ENCODE measurements around the gene CCDC157. TPM values are rescaled to one million over a fixed set of nuclear protein-coding genes. Genes with fewer than 3 reads are reported as not detected.

Gene CCDC157
- polyA plus RNA-seq, 1 of the 3 experiments (the other 2 are of a cell fraction), result 5.8 TPM

DNA sequence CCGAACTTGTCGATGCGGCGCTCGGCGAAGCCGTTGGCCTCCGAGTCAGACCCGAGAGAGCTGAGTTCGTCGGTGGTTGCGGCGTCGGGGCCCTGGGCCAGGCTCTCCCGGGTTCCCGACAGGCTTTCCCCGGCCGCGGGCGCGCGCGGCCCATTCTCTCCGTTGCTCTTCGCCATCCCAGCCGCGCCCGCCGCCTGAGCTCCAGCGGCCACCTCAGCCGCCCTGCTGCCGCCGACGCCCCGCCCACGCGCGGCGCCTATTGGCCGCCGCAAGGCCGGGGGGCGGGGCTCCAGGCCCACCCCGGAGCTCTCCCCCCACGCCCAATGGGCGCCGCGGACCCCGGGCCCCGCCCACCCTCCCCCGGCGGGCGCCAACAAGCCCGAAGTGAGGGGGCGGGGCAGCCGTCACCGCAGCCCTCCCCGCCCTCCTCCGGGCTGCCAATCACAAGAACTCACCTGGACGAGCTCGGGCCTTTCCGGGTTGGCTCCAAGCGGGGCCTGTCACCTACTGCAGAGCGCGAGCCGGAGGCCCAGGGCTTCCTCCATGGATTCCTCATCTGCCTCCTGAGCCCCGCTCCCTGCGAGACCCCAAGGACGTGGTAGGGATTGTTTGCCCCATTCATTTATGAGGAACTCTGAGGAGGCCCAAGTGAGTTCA lies 30.0 kb upstream of the CCDC157 start, which contains the start of gene TBC1D10A:
Gene TBC1D10A, minus strand, starts transcription at position 236 of the 657 bp plus-strand sequence. Its CDS starts 60 bp downstream, at position 176.
- Histone ChIP-seq H3K4me1 (ENCODE audit: control insufficient read depth in 1 of 2, insufficient read depth in 2 of 2, low read depth in 1 of 2, low read length in 1 of 2) (peaks cover 0 to 25% of the 10 kb centered on the region in 2 experiments; a peak in 2 of 4 replicates), H2AFZ (ENCODE audit: low read depth) (peak within 1 kb of the TSS; percentile 91), H3K9me3 (no peaks in the 10 kb centered on the region), H3K4me2 (peak within 1 kb of the TSS; percentile 95), H3K4me3 (ENCODE audit: low read depth in 2 of 2, low read length in 1 of 2) (peak within 1 kb of the TSS; percentile 72 to 79), H3K27me3 (ENCODE audit: insufficient read depth) (no peaks in the 10 kb centered on the region), H3F3A (replicated peaks; ENCODE audit: insufficient read depth) (peaks cover 25% of the 10 kb centered on the region), H3K9ac (peak within 1 kb of the TSS; percentile 74), H3K9me2 (no peaks in the 10 kb centered on the region), H4K20me1 (ENCODE audit: insufficient read depth) (peaks cover 21% of the 10 kb centered on the region), H3K79me2 (ENCODE audit: insufficient read depth) (peaks cover 37% of the 10 kb centered on the region), H3K36me3 (replicated peaks in 1 of 2; ENCODE audit: control insufficient read depth in 1 of 2, insufficient read depth in 2 of 2, low read length in 1 of 2) (peaks cover 9 to 11% of the 10 kb centered on the region in 2 experiments), H3K27ac (ENCODE audit: low read depth in 2 of 2, low read length in 1 of 2) (peak within 1 kb of the TSS; percentile 44 to 48; a peak in 3 of 4 replicates)
- DNase-seq, result peak; percentile 100
- TF ChIP-seq, protein P1, sequence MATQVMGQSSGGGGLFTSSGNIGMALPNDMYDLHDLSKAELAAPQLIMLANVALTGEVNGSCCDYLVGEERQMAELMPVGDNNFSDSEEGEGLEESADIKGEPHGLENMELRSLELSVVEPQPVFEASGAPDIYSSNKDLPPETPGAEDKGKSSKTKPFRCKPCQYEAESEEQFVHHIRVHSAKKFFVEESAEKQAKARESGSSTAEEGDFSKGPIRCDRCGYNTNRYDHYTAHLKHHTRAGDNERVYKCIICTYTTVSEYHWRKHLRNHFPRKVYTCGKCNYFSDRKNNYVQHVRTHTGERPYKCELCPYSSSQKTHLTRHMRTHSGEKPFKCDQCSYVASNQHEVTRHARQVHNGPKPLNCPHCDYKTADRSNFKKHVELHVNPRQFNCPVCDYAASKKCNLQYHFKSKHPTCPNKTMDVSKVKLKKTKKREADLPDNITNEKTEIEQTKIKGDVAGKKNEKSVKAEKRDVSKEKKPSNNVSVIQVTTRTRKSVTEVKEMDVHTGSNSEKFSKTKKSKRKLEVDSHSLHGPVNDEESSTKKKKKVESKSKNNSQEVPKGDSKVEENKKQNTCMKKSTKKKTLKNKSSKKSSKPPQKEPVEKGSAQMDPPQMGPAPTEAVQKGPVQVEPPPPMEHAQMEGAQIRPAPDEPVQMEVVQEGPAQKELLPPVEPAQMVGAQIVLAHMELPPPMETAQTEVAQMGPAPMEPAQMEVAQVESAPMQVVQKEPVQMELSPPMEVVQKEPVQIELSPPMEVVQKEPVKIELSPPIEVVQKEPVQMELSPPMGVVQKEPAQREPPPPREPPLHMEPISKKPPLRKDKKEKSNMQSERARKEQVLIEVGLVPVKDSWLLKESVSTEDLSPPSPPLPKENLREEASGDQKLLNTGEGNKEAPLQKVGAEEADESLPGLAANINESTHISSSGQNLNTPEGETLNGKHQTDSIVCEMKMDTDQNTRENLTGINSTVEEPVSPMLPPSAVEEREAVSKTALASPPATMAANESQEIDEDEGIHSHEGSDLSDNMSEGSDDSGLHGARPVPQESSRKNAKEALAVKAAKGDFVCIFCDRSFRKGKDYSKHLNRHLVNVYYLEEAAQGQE (IDR thresholded peaks at IDR 0.05; ENCODE audit: low read depth, low read length), result no peak
- TF ChIP-seq, protein P2, sequence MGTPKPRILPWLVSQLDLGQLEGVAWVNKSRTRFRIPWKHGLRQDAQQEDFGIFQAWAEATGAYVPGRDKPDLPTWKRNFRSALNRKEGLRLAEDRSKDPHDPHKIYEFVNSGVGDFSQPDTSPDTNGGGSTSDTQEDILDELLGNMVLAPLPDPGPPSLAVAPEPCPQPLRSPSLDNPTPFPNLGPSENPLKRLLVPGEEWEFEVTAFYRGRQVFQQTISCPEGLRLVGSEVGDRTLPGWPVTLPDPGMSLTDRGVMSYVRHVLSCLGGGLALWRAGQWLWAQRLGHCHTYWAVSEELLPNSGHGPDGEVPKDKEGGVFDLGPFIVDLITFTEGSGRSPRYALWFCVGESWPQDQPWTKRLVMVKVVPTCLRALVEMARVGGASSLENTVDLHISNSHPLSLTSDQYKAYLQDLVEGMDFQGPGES (IDR thresholded peaks at IDR 0.05; ENCODE audit: low read depth, low read length), result no peak
- TF ChIP-seq FOXM1 (IDR thresholded peaks at IDR 0.05; ENCODE audit: low read depth) (no peak), EZH2phosphoT487 (IDR thresholded peaks at IDR 0.05; ENCODE audit: borderline replicate concordance, low read depth) (no peak), NFIC (IDR thresholded peaks at IDR 0.05; ENCODE audit: borderline replicate concordance) (no peak), POLR2AphosphoS5 (IDR thresholded peaks at IDR 0.05; ENCODE audit: low read depth, low read length) (peak; percentile 47; the same call in 1 of the 2 replicates), MXI1 (IDR thresholded peaks at IDR 0.05; ENCODE audit: low read depth, low read length) (no peak), ELF1 (IDR thresholded peaks at IDR 0.05) (peak; percentile 48; the same call in 1 of the 2 replicates), RAD21 (IDR thresholded peaks at IDR 0.05; ENCODE audit: low read length) (no peak), MEF2A (IDR thresholded peaks at IDR 0.05; ENCODE audit: borderline replicate concordance, low read depth) (no peak)
- TF ChIP-seq, protein P3, sequence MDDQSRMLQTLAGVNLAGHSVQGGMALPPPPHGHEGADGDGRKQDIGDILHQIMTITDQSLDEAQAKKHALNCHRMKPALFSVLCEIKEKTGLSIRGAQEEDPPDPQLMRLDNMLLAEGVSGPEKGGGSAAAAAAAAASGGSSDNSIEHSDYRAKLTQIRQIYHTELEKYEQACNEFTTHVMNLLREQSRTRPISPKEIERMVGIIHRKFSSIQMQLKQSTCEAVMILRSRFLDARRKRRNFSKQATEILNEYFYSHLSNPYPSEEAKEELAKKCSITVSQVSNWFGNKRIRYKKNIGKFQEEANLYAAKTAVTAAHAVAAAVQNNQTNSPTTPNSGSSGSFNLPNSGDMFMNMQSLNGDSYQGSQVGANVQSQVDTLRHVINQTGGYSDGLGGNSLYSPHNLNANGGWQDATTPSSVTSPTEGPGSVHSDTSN (IDR thresholded peaks at IDR 0.05), result peak; percentile 94
- CTCF ChIA-PET, result interaction anchor here (1.7 to 7.7 kb wide), 2 partner anchors 11 to 38 kb away, joined by 6 to 42 read pairs; partner anchors contain the start of gene CASTOR1
- 4% methylated on average over 5 of the region's 69 CpGs for whole genome bisulfite sequencing (ENCODE audit: low lambda C conversion rate)
- POLR2A ChIA-PET, result interaction anchor here (1.1 to 1.9 kb wide), 2 partner anchors 30 to 36 kb away, joined by 4 to 8 read pairs; partner anchors contain the start of genes CCDC157 and SF3A1
